Neural crest cell (in vitro differentiated cells): ENCODE data around the gene LRRC2. TPM values are rescaled to one million over a fixed set of nuclear protein-coding genes. Genes with fewer than 3 reads are reported as not detected.

Experiments used
- DNase-seq: peaks from one replicate; pipeline ENCODE4 v3.0.0; 2021; ENCODE audit warnings: low read depth, mixed read lengths, low spot score
- H3K27ac Mint-ChIP-seq: one replicate; pipeline ENCODE4 v1.8.0; 2021; ENCODE audit warnings: mild to moderate bottlenecking, mixed read lengths; ENCODE audit not compliant: unreplicated experiment
- H3K27me3 Mint-ChIP-seq: 2 replicates; pipeline ENCODE4 v1.8.0; 2021; ENCODE audit warnings: low read depth, mild to moderate bottlenecking, mixed read lengths
- H3K36me3 Mint-ChIP-seq: 2 replicates; pipeline ENCODE4 v1.8.0; 2021; ENCODE audit warnings: low read depth, mild to moderate bottlenecking, mixed read lengths
- H3K4me1 Mint-ChIP-seq: 2 replicates; pipeline ENCODE4 v1.8.0; 2021; ENCODE audit warnings: mixed read lengths
- H3K4me3 Mint-ChIP-seq: one replicate; pipeline ENCODE4 v1.8.0; 2021; ENCODE audit warnings: mild to moderate bottlenecking, mixed read lengths
- H3K9me3 Mint-ChIP-seq: 2 replicates; pipeline ENCODE4 v1.8.0; 2021; ENCODE audit warnings: mixed read lengths
- CTCF ChIP-seq: fragments of 200-600 bp; sonication (generic); conservative IDR thresholded peaks from 2 replicates; pipeline ENCODE4 v1.5.0; 2021; ENCODE audit warnings: antibody characterized with exemption, mild to moderate bottlenecking
- total RNA-seq: library from RNA; stranded (reverse); gene quantifications from 2 replicates; pipeline ENCODE4 v1.2.1, GENCODE V29; 2021

Gene LRRC2
- total RNA-seq, 1 donor from 2014 or later, result 0.12 TPM

GRCh38 chr3:46586738-46587246 is 20.7 kb upstream of the LRRC2 start:
- peaks cover 7% of the 10 kb centered on the region for H3K9me3 Mint-ChIP-seq
- no peak for TF ChIP-seq CTCF
- no peaks in the 10 kb centered on the region for H3K4me1 Mint-ChIP-seq
- H3K27ac Mint-ChIP-seq, result no peak overlapping the region
- H3K36me3 Mint-ChIP-seq, result no peaks in the 10 kb centered on the region
- no peak overlapping the region for H3K4me3 Mint-ChIP-seq
- DNase-seq, result no peak
- peaks cover 30% of the 10 kb centered on the region for H3K27me3 Mint-ChIP-seq

- Mint-ChIP-seq H3K9me3 (peaks cover 2% of the 10 kb centered on the region), H3K4me1 (no peaks in the 10 kb centered on the region), H3K27ac (no peak overlapping the region), H3K36me3 (no peaks in the 10 kb centered on the region), H3K27me3 (peaks cover 35% of the 10 kb centered on the region), H3K4me3 (no peak overlapping the region)
- no peak for TF ChIP-seq CTCF
- DNase-seq, result no peak
These were observed 19.9 kb upstream of the LRRC2 start for GRCh38 chr3:46585799-46586693.

GRCh38 chr3:46584598-46585467 is 18.7 kb upstream of the LRRC2 start:
- no peak for TF ChIP-seq CTCF
- Mint-ChIP-seq H3K27me3 (peaks cover 47% of the 10 kb centered on the region), H3K4me3 (no peak overlapping the region), H3K9me3 (peaks cover 2% of the 10 kb centered on the region), H3K36me3 (no peaks in the 10 kb centered on the region), H3K27ac (no peak overlapping the region), H3K4me1 (no peaks in the 10 kb centered on the region)
- DNase-seq, result no peak

GRCh38 chr3:46580675-46581074 is 14.6 kb upstream of the LRRC2 start:
- Mint-ChIP-seq H3K4me1 (no peaks in the 10 kb centered on the region), H3K27me3 (peaks cover 87% of the 10 kb centered on the region), H3K4me3 (no peak overlapping the region), H3K36me3 (no peaks in the 10 kb centered on the region), H3K27ac (no peak overlapping the region), H3K9me3 (peaks cover 2% of the 10 kb centered on the region)
- no peak for TF ChIP-seq CTCF
- DNase-seq, result no peak

GRCh38 chr3:46579756-46580286 is 13.7 kb upstream of the LRRC2 start:
- no peak overlapping the region for H3K27ac Mint-ChIP-seq
- no peak for TF ChIP-seq CTCF
- no peaks in the 10 kb centered on the region for H3K4me1 Mint-ChIP-seq
- peaks cover 91% of the 10 kb centered on the region for H3K27me3 Mint-ChIP-seq
- no peak overlapping the region for H3K4me3 Mint-ChIP-seq
- no peak for DNase-seq
- H3K36me3 Mint-ChIP-seq, result no peaks in the 10 kb centered on the region
- peaks cover 2% of the 10 kb centered on the region for H3K9me3 Mint-ChIP-seq
